ENCODE results near the gene MED26.
"Not testable (repeated sequence)": the region's sequence is repeated elsewhere in the genome, so short reads cannot be mapped to it uniquely, and the experiment has no call there.

MED26 gene

DNA sequence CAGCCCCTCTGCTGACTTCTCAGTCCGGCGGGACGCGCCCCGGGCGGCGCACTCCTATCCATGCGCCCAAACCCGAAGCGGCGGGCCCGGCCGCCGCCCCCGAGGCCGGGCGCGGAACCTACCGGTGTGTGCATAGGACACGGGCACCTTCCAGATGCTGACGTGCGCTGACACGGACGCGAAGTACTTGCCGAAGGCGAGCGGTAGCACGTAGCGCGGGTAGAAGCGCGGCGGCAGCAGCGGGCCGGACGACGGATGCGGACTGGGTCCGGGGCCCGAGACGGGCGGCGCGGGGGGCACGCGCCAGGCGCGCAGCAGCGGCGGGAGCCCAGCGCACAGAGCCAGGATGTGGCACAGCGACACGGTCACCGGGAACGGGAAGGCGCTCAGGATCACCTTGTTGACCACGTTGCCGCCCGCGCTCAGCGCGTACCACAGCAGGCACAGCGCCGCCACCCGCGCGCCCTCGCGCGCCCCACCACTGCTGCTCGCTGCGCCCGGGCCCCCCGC, 56.1 kb downstream of the MED26 start:
- DNase-seq, result no peak

DNA sequence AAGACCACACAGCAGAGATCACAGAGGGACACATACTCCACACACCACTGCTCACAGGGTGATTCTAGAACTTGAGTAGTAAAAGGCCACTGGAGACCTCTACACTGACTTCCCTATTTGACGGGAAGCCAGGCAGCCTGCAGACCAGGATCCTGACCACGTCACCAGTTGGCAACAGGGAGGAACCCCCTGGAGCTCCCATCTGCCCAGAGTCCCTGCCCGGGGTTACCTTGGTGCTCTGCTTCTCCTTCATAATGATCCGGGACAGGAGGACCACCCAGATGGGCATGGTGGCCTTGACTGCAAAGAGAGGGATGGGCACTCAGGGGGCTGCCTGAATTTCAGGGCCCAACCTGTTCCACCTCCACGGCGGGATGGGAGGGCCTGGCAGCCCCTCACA, 56.7 kb downstream of the MED26 start:
- no peak for DNase-seq

DNA sequence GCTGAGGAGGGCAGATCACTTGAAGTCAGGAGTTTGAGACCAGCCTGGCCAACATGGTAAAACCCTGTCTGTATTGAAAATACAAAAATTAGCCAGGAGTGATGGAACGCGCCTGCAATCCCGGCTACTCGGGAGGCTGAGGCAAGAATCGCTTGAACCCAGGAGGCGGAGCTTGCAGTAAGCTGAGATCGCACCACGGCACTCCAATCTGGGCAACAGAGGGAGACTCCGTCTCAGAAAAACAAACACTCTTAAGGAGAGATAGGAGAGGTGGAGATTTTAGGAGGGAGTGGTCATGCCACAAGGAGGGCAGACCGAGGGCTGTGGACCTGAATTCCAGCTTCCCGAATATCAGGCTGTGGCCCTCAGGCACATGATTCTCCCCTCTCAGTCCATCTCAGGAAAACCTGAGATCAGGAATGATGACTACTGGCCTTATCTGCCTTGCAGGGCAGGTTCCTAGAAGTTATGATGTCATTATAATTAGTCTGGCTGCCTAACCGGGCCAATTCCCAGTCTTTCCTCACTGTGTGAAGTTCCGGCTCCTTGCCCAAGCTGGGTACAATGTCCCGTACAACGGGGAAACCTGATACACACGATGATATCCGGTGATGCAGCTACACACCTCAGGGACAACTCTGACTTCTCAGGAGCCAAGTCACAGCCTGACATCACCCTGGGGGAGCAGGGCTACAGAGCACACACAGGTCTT, 58.2 kb downstream of the MED26 start:
- DNase-seq, result no peak

DNA sequence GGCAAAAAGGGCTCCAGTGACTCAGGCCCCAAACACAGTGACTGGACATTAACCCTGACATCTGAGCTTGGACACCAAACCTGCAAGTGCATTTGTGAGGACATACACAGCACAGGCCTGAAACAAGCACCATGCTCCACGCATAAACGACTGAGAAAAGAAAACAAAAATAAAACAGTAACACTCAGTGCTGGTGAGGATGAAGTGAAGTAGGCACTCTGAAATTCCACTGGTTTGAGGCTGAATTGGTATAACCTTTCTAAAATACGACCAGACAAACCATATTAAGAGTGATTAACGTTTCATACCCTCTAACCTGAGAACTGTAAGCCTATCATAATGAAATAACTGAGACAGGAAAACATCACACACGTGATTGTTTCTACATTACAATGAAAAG, 61.3 kb downstream of the MED26 start:
- no peak for DNase-seq

DNA sequence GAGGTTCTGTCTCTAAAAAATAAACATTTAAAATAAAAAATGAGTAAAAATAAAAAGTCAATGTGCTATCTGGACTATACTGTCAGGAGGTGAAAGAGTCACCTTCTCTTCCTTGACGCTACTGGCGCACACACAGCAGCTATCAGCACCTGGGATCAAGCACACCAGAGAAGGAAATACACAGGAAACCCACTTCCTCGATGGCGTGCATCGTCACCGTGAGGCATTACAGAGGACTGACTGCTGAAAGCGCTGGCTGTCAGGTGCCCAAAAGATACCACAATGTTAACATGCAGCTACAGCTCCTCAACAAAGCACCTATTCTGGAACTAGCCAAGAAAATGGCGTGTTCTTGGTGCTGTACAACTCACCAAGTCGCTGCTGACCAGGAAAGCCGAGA, 61.8 kb downstream of the MED26 start:
- no peak for DNase-seq

DNA sequence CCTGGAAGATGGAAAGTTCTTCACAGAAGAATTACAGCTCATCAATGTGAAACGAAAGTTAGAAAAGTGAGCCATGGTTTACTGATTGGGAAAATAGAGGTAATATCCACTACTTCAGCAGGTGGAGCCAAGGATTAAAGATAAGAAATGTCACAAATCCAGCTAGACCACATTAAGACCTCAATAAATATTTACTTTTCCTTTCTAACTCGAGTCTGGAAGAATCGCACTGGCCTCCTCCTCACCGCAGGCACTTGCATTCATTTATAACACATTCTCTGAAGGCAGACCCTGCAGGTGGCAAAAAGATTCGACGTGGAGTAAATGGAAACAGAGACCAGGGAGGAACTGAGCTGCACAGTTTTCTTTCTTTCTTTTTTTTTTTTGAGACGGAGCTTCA, 63.2 kb downstream of the MED26 start:
- DNase-seq, result no peak

DNA sequence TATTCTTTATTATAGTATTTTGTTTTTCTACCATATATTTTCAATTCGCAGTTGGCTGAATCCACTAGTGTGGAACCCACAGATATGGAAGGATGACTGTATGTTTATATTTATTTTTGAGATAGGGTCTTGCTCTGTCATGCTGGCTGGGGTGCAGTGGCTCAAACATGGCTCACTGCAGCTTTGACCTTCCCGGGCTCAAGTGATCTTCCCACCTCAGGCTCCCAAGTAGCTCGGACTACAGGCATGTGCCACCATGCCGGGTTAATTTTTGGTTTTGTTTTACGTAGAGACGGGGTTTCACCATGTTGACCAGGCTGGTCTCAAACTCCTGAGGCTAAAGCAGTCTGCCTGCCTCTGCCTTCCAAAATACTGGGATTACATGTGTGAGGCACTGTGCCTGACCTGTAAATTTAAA, 65.4 kb downstream of the MED26 start:
- no peak for DNase-seq

DNA sequence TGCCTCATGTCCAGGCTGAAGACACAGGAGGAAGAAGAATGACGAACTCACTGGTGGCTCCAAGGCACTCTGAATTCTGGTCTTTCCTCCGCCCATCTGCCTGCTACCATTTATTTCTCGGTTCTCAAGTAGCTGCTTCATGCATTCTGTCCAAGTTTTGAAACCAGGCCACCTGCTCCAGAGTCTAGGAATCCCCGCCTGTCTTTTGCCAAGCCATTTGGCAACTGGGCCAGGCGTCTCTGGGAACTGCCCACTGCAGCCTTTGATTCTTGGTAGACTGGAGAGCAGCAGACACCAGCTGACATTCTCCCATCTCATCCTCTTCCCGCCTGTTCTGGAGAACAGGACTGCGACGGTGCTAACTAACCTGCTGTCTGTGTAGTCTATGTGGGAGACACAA, 66.6 kb downstream of the MED26 start:
- no peak for DNase-seq

DNA sequence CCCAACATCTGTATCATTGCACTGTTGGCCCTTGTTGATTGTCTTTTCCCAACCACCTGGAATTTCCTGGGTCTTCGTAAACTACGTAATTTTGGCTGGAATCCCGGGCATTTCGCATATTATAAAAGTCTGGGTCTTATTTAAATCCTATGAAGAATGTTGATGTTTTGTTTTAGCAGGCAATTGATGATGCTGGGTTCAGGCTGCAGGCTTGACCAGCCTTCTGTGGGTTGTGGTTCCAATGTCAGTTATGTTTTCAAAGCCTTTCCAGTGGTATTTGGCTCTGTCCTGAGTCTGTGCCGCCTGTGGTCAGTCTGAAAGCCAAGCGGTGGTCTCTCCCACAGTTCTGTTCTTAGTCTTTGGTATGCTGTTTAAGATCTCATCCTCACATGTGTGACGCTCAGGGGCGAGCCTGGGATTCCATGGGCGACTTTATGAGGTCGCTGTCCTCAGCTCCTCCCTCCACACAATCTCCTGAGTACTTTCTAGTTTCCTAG, 68.2 kb downstream of the MED26 start:
- DNase-seq, result no peak

DNA sequence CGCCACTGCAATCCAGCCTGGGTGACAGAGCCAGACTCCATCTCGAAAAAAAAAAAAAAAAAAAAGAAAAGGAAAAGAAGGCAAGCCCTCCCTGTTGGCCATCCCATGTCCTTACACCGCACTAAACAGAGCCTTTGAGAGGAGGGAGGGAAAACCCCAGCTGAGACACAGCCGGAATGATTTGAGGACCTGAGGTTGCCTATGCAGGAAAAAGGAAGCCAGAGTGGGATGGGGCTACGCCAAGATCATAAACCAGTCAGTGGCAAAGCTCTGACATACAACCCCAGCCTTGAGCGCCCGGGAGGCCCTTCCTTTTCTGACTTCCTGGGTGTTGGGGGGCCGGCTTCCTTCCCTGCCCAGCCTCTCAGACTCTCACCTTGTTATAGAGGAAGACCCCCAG, 73.2 kb downstream of the MED26 start:
- DNase-seq, result no peak

DNA sequence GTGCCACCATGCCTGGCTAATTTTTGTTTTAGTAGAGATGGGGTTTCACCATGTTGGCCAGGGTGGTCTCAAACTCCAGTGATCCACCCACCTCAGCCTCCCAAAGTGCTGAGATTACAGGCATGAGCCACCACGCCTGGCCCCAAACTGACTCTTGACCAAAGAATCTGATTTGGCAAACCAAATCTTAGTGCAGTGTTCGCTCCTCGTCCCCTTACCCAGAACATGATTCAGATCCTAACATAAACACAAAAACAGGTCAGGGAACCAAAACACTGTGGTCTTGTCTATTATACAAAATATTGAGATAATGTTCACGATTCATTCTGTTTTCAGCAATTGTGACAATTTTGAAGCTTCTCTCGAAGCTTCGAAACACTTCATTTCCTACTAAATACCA, 76.1 kb downstream of the MED26 start:
- not testable (repeated sequence) for DNase-seq

DNA sequence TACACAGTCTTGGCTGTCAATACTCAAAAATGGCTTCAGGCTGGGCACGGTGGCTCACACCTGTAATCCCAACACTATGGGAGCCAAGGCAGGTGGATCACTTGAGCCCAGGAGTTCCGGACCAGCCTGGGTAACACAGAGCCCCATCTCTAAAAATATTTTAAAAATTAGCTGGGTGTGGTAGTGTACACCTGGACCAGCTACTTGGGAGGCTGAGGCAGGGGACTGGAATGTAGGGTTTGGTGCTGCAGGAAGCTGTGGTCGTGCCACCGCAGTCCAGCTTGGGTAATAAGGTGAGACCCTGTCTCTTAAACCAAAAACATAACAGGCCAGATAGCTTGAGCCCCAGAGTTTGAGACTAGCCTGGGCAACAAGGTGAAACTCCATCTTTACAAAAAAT, 79.0 kb downstream of the MED26 start:
- no peak for DNase-seq

DNA sequence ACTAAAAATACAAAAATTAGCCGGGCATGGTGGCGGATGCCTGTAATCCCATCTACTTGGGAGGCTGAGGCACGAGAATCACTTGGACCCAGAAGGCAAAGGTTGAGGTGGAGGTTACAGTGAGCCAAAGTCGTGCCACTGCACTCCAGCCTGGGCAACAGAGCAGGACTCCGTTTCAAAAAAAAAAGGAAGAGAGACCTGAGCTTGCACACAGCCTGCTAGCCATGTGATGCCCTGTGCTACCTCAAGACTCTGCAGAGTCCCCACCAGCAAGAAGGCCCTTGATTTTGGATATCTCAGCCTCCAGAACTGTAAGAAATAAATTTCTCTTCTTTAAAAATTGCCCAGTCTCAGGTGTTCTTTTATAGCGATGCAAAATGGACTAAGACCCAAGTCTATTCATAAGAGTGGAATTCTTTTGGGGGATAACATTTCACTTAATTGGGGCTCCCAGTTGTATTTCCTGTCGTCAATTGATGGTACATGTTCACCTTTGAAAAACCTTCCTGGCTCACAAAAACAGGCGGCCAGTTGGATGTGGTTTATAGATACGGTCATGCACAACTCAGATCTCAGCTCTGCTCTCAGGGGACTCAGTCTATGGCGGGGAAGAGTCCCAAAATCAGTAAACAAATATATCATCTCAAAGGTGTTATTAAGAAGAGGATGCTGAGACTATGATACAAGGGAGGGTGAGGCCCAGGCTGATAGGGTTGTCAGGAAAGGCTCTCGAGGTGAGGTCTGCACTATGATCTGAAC, 83.4 kb downstream of the MED26 start:
- no peak for DNase-seq

DNA sequence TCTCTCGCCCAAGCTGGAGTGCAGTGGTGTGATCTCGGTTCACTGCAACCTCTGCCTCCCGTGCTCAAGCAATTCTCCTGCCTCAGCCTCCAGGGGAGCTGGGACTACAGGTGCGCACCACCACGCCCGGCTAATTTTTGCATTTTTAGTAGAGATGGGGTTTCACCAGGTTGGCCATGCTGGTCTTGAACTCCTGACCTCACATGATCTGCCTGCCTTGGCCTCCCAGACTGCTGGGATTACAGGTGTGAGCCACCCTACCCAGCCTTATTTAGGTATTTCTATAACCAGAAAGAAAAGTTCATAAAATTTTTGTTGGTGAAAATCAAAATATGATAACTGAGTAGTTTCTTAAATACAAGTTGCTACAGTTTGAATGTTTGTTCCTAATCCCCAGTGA, 84.3 kb downstream of the MED26 start:
- not testable (repeated sequence) for DNase-seq

DNA sequence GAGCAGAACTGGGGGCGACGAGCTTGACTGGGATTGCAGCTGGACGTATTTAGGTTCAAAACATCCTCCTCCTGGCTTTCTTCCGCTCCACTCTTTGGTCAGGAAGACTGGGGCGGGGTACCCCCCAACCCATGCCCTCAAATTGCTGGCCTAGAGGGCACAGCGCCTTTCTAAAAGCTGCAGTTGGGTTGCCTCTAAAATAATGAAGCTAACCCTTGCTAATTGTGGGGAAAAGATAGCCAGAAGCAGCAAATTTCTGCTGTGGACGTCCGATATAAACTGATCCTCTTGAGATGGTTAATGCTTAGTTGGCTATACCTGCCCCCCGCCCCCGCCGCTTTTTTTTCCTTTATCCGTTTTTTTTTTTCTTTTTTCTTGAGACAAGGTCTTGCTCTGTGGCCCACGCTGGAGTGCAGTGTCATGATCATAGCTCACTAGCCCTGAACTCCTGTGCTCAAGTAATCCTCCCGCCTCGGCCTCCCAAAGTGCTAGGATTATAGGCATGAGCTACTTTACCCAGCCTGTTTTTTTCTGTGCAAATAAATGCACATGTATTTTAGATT, 85.0 kb downstream of the MED26 start:
- no peak for DNase-seq

DNA sequence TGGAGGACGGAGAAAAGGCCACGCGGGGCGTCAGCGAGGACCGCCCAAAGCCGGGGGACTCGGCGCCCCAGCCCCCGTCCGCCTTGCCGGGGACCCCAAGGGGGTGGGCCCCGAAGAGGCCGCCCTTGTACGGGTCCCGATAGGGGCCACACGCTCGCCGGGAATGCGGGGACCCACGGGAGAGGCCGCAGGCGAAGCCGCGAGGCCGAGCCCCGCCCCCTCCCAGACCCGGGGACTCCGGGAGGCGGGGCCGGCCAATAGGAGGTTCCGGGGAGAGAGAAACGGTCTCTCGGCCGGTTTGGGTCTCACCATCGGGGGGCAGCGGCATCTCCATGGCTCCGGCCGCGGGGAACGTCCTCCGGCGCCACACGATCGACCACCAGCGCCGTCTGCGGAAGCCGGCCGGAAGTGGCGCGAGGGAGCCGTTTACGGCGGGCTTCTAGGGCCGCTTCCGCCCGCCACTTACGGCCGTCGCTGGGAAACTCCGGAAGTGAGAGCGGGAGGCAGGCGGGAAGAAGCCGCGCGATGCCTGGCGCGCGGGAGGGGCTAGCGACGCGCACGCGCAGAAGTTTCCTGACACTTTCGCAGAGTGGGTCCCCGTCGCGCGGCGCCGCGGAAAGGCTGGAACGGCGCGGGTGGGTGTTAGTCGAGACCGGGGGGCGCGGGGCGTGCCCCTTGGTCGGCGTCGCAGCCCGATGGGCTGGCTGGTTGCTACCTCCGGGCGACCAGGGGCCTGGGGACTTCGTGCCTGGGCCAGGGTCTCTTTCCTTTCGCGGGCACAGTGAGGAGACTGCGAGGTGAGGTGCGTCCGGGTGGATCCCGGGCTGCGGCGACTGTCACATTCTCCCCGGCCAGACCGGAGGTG, 85.7 kb downstream of the MED26 start, which contains the start of gene CHERP:
Gene CHERP (minus strand): TSS at position 393 of the 865 bp plus-strand sequence. CDS start 59 bp downstream, at position 334.
- DNase-seq, result peak; percentile 93

DNA sequence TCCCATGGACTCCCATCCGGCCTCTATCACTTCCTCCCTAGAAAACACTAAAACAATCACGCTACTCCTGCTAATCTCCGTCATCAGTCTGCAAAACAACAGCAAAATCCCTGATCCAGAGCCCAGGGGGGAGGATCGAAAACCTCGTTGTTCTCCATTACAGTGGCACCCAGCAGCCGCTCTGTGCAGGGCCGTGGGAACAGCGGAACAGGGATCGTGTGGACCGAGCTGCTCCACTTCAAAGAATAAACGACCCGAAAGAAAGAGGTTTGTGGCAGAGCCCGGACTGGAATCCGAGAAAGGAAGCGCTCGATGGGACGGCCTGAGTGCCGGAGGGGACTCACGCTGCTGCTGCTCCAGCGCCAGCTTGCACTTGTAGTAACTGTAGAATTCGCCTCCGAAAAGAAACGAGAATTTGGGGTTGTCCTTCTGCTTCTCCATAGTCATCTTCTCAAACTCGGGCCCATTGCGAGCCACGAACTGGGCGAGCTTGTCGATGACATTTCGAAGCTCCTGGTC, 86.4 kb downstream of the MED26 start:
- DNase-seq, result no peak

DNA sequence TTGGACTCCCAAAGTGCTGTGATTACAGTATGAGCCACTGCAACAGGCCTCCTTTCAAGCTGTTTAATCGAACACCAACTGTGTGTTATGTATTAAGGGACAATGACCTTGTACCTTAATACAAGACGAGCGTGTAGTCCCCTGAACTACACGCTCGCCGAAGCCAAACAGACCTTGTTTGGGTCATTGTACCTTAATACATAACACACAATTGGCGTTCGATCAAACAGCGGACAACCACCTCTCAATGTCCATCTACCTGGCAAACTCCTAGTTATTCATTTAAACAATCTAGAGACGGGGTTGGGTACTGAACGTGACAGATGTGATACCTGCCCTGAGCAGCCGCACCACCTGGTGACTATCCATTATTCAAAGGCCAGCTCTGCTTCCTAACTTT, 87.1 kb downstream of the MED26 start:
- DNase-seq, result no peak

DNA sequence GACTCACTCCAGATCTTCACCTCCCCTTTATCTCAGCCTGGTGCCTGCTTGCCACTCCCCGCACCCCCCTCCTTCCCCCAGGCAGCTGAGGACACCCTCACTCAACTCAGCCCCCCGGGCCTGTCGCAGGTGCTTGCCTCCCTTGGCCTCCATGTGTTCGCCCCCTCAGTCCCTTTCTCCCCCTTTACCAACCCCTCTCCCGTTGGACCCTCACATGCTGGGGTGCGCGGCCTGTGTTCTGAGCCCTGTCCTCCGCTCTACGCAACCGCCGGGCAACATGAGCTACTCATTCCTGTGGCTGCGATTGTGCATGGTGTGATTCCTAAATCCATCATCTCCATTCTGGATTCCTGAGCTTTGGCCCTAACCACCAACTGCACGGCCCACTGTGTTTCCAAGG, 90.9 kb downstream of the MED26 start:
- no peak for DNase-seq

DNA sequence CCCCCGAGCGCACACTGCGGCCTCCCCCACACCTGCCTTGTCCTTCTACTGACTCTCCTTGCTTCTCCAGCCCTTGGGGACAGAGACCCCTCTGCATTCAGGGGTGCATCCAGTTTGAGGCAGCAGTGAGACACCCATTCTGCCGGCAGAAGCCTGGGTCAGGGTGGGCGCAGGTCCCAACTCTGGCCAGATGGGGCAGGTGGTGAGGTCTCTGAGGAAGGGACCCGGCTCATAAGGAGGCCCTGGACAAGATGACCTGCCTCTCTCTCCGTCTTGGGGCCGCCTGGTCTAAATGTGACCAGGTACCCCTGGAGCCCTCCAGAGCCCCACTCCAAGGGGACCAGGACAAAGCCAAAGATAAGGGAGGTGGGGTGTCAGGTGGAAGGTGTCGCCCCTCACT, 91.9 kb downstream of the MED26 start:
- DNase-seq, result no peak

DNA sequence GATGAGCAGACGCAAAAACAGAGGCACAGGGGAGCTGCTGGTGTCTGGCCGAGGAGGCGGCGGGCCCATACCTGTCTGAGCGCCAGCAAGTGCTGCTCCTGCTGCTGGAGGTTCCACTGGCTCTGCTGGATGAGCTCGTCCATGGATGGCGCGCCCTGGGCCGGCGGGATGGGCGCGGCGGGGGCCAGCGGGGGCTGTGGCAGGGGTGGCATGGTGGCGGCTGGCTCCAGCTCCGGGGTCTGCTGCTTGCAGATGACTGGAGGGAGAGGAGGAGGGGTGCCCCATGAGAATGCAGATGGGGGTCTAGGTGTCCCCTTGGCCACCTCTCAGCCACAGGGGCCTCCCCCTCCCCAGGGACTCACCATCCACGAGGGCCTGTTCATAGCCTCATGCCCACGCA, 92.6 kb downstream of the MED26 start:
- no peak for DNase-seq

DNA sequence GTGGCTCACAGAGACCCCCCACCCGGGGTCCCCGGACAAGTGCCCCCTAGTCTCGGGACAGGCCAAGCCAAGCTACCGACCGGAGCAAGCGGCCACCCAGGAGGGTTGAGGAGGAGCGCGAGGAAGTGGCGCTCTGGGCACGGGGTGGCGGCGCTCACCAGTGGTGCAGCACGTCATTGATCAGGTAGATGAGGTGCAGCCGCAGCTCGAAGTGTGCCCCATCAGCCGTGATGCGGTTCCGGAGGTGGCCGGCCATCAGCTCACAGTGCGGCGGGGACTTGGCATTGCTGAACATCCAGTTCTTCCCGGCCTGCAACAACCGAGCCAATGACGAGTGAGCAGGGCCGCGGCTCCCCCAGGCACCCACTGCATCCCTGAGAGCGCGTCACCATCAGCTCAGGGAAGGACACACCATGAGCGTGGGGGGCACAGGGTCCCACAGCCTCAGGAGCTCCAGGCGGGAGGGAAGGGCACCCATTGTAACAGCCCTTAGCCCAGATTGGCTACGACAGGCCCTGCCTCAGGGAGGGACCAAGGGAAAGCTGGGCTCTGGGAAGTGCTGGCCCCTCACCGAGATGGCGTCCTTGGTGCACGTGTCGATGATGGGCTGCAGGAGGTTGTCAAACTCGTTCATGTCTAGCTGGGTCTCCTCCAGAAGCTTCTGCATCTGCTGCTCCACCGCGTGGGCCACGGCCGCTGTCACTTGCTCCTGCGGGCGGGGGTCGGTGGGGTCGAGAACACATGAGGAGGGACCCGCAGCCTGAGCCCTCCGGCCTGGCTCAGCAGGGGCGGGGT, 95.4 kb downstream of the MED26 start:
- DNase-seq, result no peak

Measured in SHP77 treated with DMSO at 0.1 percent for 48 hours (cell line).